A673 (cell line): ENCODE measurements around the gene PPP6R1. TPM values are rescaled to one million over a fixed set of nuclear protein-coding genes. Genes with fewer than 3 reads are reported as not detected.

Experiments
- BruUV-seq: library from RNA; stranded (reverse); fragments of 400-500 nt; replicated peaks from 2 replicates; lab custom pipeline; 2021; lab: Mats Ljungman, UMichigan
- CTCF ChIA-PET: fragments of 300-600 bp; sonication (Branson Sonifier 250); formaldehyde crosslinking; loops from one replicate; lab custom pipeline; 2022; ENCODE audit warnings: antibody characterized with exemption; lab: Charles Lee
- POLR2A ChIA-PET: fragments of 300-600 bp; sonication (Branson Sonifier 250); formaldehyde crosslinking; loops from one replicate; lab custom pipeline; 2022; ENCODE audit warnings: antibody characterized with exemption; ENCODE audit not compliant: low non-redundant PET; lab: Charles Lee
- DNase-seq: peaks from one replicate; pipeline ENCODE4 v3.0.0-alpha.2; 2015; ENCODE audit warnings: low spot score
- H3K27ac ChIP-seq: fragments of 200-600 bp; sonication (generic); 2 replicates; pipeline ENCODE4 v1.5.1; 2016; ENCODE audit warnings: mixed run types, low read depth, mild to moderate bottlenecking, mixed read lengths, antibody characterized with exemption, low read length; ENCODE audit not compliant: poor library complexity, severe bottlenecking
- H3K27me3 ChIP-seq: fragments of 200-600 bp; sonication (generic); replicated peaks from 2 replicates; pipeline ENCODE4 v1.6.1; 2017; ENCODE audit warnings: mixed run types, low read depth, mild to moderate bottlenecking, mixed read lengths, antibody characterized with exemption, low read length; ENCODE audit not compliant: insufficient read depth, poor library complexity
- H3K36me3 ChIP-seq: fragments of 200-600 bp; sonication (generic); 2 replicates; pipeline ENCODE4 v1.6.1; 2016; ENCODE audit warnings: mixed run types, mild to moderate bottlenecking, mixed read lengths, antibody characterized with exemption, low read length; ENCODE audit not compliant: insufficient read depth, poor library complexity, severe bottlenecking
- H3K4me1 ChIP-seq: fragments of 200-600 bp; sonication (generic); 2 replicates; pipeline ENCODE4 v1.6.1; 2017; ENCODE audit warnings: mixed run types, mild to moderate bottlenecking, mixed read lengths, antibody characterized with exemption, low read length; ENCODE audit not compliant: insufficient read depth, poor library complexity, severe bottlenecking
- H3K4me3 ChIP-seq: fragments of 200-600 bp; sonication (generic); 2 replicates; pipeline ENCODE4 v1.5.1; 2016; ENCODE audit warnings: low read depth, mixed run types, mild to moderate bottlenecking, mixed read lengths, low read length; ENCODE audit not compliant: poor library complexity, severe bottlenecking
- H3K9me3 ChIP-seq: fragments of 200-600 bp; sonication (generic); 2 replicates; pipeline ENCODE4 v1.6.1; 2016; ENCODE audit warnings: mixed run types, low read depth, mild to moderate bottlenecking, mixed read lengths, antibody characterized with exemption, low read length; ENCODE audit not compliant: poor library complexity, severe bottlenecking
- EZH2 ChIP-seq: fragments of 200-600 bp; sonication (generic); IDR thresholded peaks from 2 replicates; pipeline ENCODE4 v1.6.1; 2017; ENCODE audit warnings: borderline replicate concordance, low read depth, mild to moderate bottlenecking, mixed read lengths, antibody characterized with exemption, low read length; ENCODE audit not compliant: poor library complexity, severe bottlenecking
- intact Hi-C: fragments of 100-400 bp; cut with micrococcal nuclease; formaldehyde crosslinking; loops from one replicate; pipeline ENCODE4 v1.10.0; 2022; ENCODE audit not compliant: unreplicated experiment
- total RNA-seq: library from RNA; stranded (reverse); gene quantifications from 2 replicates; pipeline ENCODE4 v1.2.3, GENCODE V29; 2021
- TF ChIP-seq, protein P1 (sequence below): fragments of 300-800, 200-600 bp; sonication (generic); conservative IDR thresholded peaks from 2 replicates; pipeline ENCODE4 v1.5.1; 2017; ENCODE audit warnings: low read depth, mild to moderate bottlenecking, antibody characterized with exemption, low read length, moderate library complexity, mixed read lengths

The PPP6R1 gene
- total RNA-seq, 1 experiment from 2014 or later: 108 TPM

DNA sequence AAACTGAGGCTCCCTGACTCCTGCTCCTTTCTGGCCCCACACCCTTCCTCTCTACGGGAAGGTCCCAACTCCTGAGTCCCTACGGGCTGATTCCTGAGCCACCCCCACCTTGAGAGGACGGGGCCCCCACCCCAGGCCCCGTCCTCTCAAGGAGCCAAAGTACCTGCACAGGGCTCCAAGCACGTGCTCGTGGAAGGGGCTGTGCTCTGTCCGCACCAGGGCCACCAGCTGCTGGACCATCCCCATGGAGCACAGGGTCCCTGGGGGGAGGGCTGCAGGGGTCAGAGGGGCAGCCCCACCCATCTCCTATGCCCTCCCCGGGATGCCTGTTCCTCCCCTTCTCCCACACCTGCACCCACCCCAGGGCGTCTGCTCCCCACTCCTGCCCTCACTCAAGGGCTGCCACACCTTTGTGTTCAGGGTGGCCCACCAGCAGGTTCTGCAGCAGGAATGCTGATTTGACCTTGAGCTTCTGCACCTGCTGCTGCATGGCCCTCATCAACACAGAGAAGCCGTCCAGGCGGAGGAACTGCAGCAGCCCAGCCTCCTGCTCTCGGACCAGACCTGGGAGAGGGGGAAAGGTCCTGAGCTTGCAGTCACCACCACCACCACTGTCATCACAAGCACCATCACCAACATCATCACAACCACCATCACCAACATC, 7.0 kb upstream of the PPP6R1 start:
- Histone ChIP-seq H3K27ac (no peak overlapping the region), H3K4me3 (no peak overlapping the region), H3K27me3 (no peaks in the 10 kb centered on the region), H3K36me3 (no peaks in the 10 kb centered on the region), H3K9me3 (no peaks in the 10 kb centered on the region), H3K4me1 (no peaks in the 10 kb centered on the region)
- ChIA-PET POLR2A (no interaction called here), CTCF (no interaction called here)
- BruUV-seq: no TSS peak
- TF ChIP-seq, protein P1, sequence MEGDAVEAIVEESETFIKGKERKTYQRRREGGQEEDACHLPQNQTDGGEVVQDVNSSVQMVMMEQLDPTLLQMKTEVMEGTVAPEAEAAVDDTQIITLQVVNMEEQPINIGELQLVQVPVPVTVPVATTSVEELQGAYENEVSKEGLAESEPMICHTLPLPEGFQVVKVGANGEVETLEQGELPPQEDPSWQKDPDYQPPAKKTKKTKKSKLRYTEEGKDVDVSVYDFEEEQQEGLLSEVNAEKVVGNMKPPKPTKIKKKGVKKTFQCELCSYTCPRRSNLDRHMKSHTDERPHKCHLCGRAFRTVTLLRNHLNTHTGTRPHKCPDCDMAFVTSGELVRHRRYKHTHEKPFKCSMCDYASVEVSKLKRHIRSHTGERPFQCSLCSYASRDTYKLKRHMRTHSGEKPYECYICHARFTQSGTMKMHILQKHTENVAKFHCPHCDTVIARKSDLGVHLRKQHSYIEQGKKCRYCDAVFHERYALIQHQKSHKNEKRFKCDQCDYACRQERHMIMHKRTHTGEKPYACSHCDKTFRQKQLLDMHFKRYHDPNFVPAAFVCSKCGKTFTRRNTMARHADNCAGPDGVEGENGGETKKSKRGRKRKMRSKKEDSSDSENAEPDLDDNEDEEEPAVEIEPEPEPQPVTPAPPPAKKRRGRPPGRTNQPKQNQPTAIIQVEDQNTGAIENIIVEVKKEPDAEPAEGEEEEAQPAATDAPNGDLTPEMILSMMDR: no peak
- no peak for TF ChIP-seq EZH2
- no peak for DNase-seq
- intact Hi-C loops: no loop called here

DNA sequence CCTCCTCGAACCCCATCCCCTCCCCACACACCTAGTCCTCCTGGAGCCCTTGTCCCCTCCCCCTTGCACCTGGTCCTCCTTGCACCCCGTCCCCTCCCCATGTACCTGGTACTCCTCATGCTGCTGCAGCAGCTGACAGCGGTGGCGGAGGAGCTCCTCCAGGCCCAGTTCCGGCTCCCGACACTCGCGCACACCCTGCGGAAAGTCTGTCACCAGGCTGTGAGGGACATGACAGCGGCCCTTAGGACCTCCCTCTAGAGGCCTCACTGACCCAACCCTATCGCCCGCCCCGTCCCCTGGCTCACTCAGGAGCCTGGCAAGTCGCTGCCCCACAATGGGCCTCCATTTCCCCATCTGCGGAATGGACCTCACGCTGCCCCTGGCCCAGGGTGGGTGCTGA, 6.4 kb upstream of the PPP6R1 start:
- ChIA-PET POLR2A (no interaction called here), CTCF (no interaction called here)
- intact Hi-C loops: no loop called here
- Histone ChIP-seq H3K4me3 (no peak overlapping the region), H3K36me3 (no peaks in the 10 kb centered on the region), H3K27me3 (no peaks in the 10 kb centered on the region), H3K4me1 (no peaks in the 10 kb centered on the region), H3K9me3 (no peaks in the 10 kb centered on the region), H3K27ac (no peak overlapping the region)
- BruUV-seq: no TSS peak
- no peak for DNase-seq
- TF ChIP-seq, protein P1: no peak
- no peak for TF ChIP-seq EZH2

DNA sequence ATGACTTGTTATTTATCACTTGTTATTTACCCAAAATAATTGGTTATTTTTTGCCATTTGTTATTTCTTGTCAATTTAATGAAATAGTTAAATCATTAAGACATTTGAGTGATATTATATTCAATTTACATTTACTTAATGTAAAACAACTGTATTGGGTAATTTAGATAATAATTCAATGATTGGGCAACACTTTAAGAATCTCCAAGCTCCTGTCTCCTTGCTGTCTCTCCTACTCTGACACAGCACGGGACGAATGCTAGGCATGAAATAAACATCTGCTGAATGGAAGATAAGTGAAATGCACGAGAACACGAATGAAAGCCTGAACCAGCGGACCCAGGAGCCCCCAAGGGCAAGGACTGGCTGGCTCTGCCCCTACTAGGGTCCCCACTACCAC, 5.7 kb upstream of the PPP6R1 start:
- Histone ChIP-seq H3K27ac (no peak overlapping the region), H3K9me3 (no peaks in the 10 kb centered on the region), H3K4me3 (no peak overlapping the region), H3K36me3 (no peaks in the 10 kb centered on the region), H3K4me1 (peaks cover 5% of the 10 kb centered on the region), H3K27me3 (no peaks in the 10 kb centered on the region)
- no TSS peak for BruUV-seq
- ChIA-PET POLR2A (no interaction called here), CTCF (no interaction called here)
- intact Hi-C loops: no loop called here
- no peak for TF ChIP-seq EZH2
- TF ChIP-seq, protein P1: no peak
- no peak for DNase-seq
